K562 (cell line): Measurements from ENCODE around the gene HPS1. TPM values are rescaled to one million over a fixed set of nuclear protein-coding genes. Genes with fewer than 3 reads are reported as not detected.
A peak's percentile ranks its signal among the peaks of the same experiment; 100 is the strongest.

Experiments used
- ATAC-seq: fragments of 200-7000 bp; cut with Tn5 transposase; 3 replicates; pipeline ENCODE4 v1.9.1; 2020; ENCODE audit warnings: moderate library complexity
- BruUV-seq: library from RNA; stranded (reverse); fragments of 400-500 nt; replicated peaks from 2 replicates; lab custom pipeline; 2021; lab: Mats Ljungman, UMichigan
- CTCF ChIA-PET: fragments of 300-600 bp; formaldehyde crosslinking; extraction: SDS; loops from one replicate; lab custom pipeline; 2021; ENCODE audit warnings: low intra/inter-chr PET ratio; lab: Yijun Ruan, JAX
- POLR2A ChIA-PET: fragments of 300-600, 350-650 bp; sonication (Branson Sonifier 250); formaldehyde crosslinking; extraction: SDS; loops from one replicate; lab custom pipeline; 2021; ENCODE audit warnings: antibody characterized with exemption, inconsistent platforms; lab: Yijun Ruan, JAX
- DNase-seq, 4 experiments: peaks; one replicate each; pipeline versions ENCODE4 v3.0.0 to v3.0.0-alpha.2; 2011 to 2018; ENCODE audit warnings: low spot score in 3 of 4, mixed read lengths in 3 of 4; ENCODE audit errors: extremely low read depth in 1 of 4
- FAIRE-seq: peaks from 2 replicates; lab custom pipeline; 2011; peaks lifted over from hg19 to GRCh38; lab: Jason Lieb, UNC
- H2AFZ ChIP-seq: 2 replicates; pipeline ENCODE4 v1.6.0; 2011; ENCODE audit warnings: low read depth, low read length, control low read depth, inconsistent platforms
- H3K27ac ChIP-seq: fragments of 200-600 bp; 3 replicates; pipeline ENCODE4 v1.8.0; 2011; ENCODE audit warnings: low read depth, mild to moderate bottlenecking, control low read depth, inconsistent platforms, low read length, moderate library complexity, mixed read lengths; ENCODE audit errors: extremely low read depth
- H3K27me3 ChIP-seq, 2 experiments: fragments of 300-600 bp in 1 of 2; 2 replicates in 1 of 2; 3 replicates in 1 of 2; pipeline versions ENCODE4 v1.6.0 to v1.8.0; 2011; ENCODE audit warnings: inconsistent platforms in 2 of 2, low read length in 2 of 2, mild to moderate bottlenecking in 1 of 2, mixed read lengths in 1 of 2, moderate library complexity in 1 of 2; ENCODE audit not compliant: control insufficient read depth in 2 of 2, insufficient read depth in 2 of 2
- H3K36me3 ChIP-seq: fragments of 300-600 bp; 3 replicates; pipeline ENCODE4 v1.8.0; 2011; ENCODE audit warnings: mild to moderate bottlenecking, low read length, inconsistent platforms; ENCODE audit not compliant: control insufficient read depth, insufficient read depth
- H3K4me1 ChIP-seq, 2 experiments: fragments of 200-600 bp in 1 of 2; replicated peaks in 1 of 2; 2 replicates in 1 of 2; 3 replicates in 1 of 2; pipeline versions ENCODE4 v1.5.1 to v1.8.0; 2011; ENCODE audit warnings: inconsistent platforms in 2 of 2, low read length in 2 of 2, mild to moderate bottlenecking in 1 of 2, mixed read lengths in 1 of 2, moderate library complexity in 1 of 2; ENCODE audit not compliant: control insufficient read depth in 2 of 2, insufficient read depth in 2 of 2
- H3K4me2 ChIP-seq: 2 replicates; pipeline ENCODE4 v1.6.1; 2011; ENCODE audit warnings: low read length, control low read depth, inconsistent platforms, mixed read lengths; ENCODE audit not compliant: insufficient read depth
- H3K4me3 ChIP-seq: fragments of 200-600 bp; sonication (generic), shearing (Covaris generic); 2 replicates; pipeline ENCODE4 v1.5.1; 2016; ENCODE audit warnings: control low read depth, inconsistent platforms
- H3K79me2 ChIP-seq: fragments of 200-600 bp; 3 replicates; pipeline ENCODE4 v1.8.0; 2011; ENCODE audit warnings: low read length, inconsistent platforms; ENCODE audit not compliant: control insufficient read depth, insufficient read depth
- H3K9ac ChIP-seq, 2 experiments: 2 replicates each; pipeline versions ENCODE4 v1.6.0 to v1.6.1; 2011; ENCODE audit warnings: low read depth in 2 of 2, low read length in 2 of 2, control low read depth in 1 of 2, inconsistent platforms in 1 of 2, mild to moderate bottlenecking in 1 of 2, mixed read lengths in 1 of 2; ENCODE audit not compliant: insufficient read depth in 1 of 2
- H3K9me1 ChIP-seq: one replicate; pipeline ENCODE4 v1.6.0; 2011; ENCODE audit warnings: inconsistent platforms, mild to moderate bottlenecking, low read length, moderate library complexity; ENCODE audit not compliant: control insufficient read depth, insufficient read depth
- H3K9me3 ChIP-seq: replicated peaks from 2 replicates; pipeline ENCODE4 v1.5.1; 2011; ENCODE audit warnings: low read depth, low read length, inconsistent platforms; ENCODE audit not compliant: control insufficient read depth, insufficient read depth
- H4K20me1 ChIP-seq: replicated peaks from 2 replicates; pipeline ENCODE4 v1.6.1; 2011; ENCODE audit warnings: low read length, inconsistent platforms, mixed read lengths; ENCODE audit not compliant: control insufficient read depth, insufficient read depth
- ARID1B ChIP-seq: fragments of 450-650 bp; IDR thresholded peaks from 2 replicates; pipeline ENCODE4 v1.6.1; 2016; ENCODE audit warnings: antibody characterized with exemption, mild to moderate bottlenecking, inconsistent platforms
- CAMTA2 ChIP-seq: fragments of 250-450 bp; sonication (Bioruptor Pico); conservative IDR thresholded peaks from 2 replicates; pipeline ENCODE4 v1.5.1; 2022
- CBFA2T2 ChIP-seq: fragments of 450-650 bp; conservative IDR thresholded peaks from 2 replicates; pipeline ENCODE4 v1.6.1; 2017; ENCODE audit warnings: mild to moderate bottlenecking
- CBFA2T3 ChIP-seq: fragments of 450-650 bp; IDR thresholded peaks from 2 replicates; pipeline ENCODE4 v1.6.1; 2017
- L3MBTL2 ChIP-seq: fragments of 450-650 bp; IDR thresholded peaks from 2 replicates; pipeline ENCODE4 v1.6.1; 2016; ENCODE audit warnings: mild to moderate bottlenecking, moderate library complexity
- PHF20 ChIP-seq: fragments of 450-650 bp; IDR thresholded peaks from 2 replicates; pipeline ENCODE4 v1.6.1; 2018; ENCODE audit not compliant: partially characterized antibody
- PML ChIP-seq: IDR thresholded peaks from 2 replicates; pipeline ENCODE4 v1.6.1; 2012; ENCODE audit warnings: low read length, inconsistent platforms
- SAP30 ChIP-seq: fragments of 200-600 bp; sonication (generic); IDR thresholded peaks from 2 replicates; pipeline ENCODE4 v1.6.1; 2012; ENCODE audit warnings: borderline replicate concordance, low read depth, mild to moderate bottlenecking, moderate library complexity, low read length, control low read depth, inconsistent platforms; ENCODE audit not compliant: insufficient read depth, poor library complexity, severe bottlenecking
- SLC30A9 ChIP-seq: fragments of 250-450 bp; sonication (Bioruptor Pico); IDR thresholded peaks from 2 replicates; pipeline ENCODE4 v1.8.0; 2022; ENCODE audit warnings: mild to moderate bottlenecking, moderate library complexity
- SOX6 ChIP-seq: fragments of 450-650 bp; IDR thresholded peaks from 2 replicates; pipeline ENCODE4 v1.6.1; 2014; ENCODE audit warnings: mild to moderate bottlenecking
- TAL1 ChIP-seq: fragments of 450-650 bp; IDR thresholded peaks from 2 replicates; pipeline ENCODE4 v1.6.1; 2016; ENCODE audit warnings: mild to moderate bottlenecking
- TCF3 ChIP-seq: sonication (generic); formaldehyde crosslinking; IDR thresholded peaks from 2 replicates; pipeline ENCODE4 v1.4.0; 2020; ENCODE audit warnings: mild to moderate bottlenecking, missing genetic modification reagents
- ZBTB17 ChIP-seq: fragments of 450-650 bp; formaldehyde crosslinking; IDR thresholded peaks from 2 replicates; pipeline ENCODE4 v1.4.0; 2020; ENCODE audit warnings: mild to moderate bottlenecking
- ZFX ChIP-seq: sonication (generic); formaldehyde crosslinking; IDR thresholded peaks from 2 replicates; pipeline ENCODE4 v1.8.0; 2022; ENCODE audit warnings: mild to moderate bottlenecking, missing genetic modification reagents, moderate library complexity
- ZNF140 ChIP-seq: fragments of 250-450 bp; sonication (Bioruptor Pico); IDR thresholded peaks from 2 replicates; pipeline ENCODE4 v1.8.0; 2021; ENCODE audit warnings: moderate library complexity, mild to moderate bottlenecking, inconsistent platforms
- ZNF146 ChIP-seq: IDR thresholded peaks from one replicate; pipeline ENCODE4 v1.6.1; 2018; ENCODE audit warnings: missing compliant biosample characterization; ENCODE audit not compliant: unreplicated experiment
- ZNF41 ChIP-seq: fragments of 250-450 bp; sonication (Bioruptor Pico); conservative IDR thresholded peaks from 2 replicates; pipeline ENCODE4 v1.4.0; 2020; ENCODE audit warnings: mild to moderate bottlenecking
- ZNF766 ChIP-seq: fragments of 200-800 bp; sonication (Bioruptor generic); conservative IDR thresholded peaks from 2 replicates; pipeline ENCODE4 v1.6.1; 2016; ENCODE audit warnings: missing genetic modification characterization, missing compliant biosample characterization
- ZSCAN29 ChIP-seq: fragments of 450-650 bp; IDR thresholded peaks from 2 replicates; pipeline ENCODE4 v1.6.1; 2017
- WGBS: fragments of 100-300 bp; shearing (Covaris generic); methylation state at CpG from one replicate; pipeline ENCODE4 v1.1.6; 2016; ENCODE audit warnings: low coverage, mixed read lengths; ENCODE audit not compliant: insufficient coverage; ENCODE audit errors: missing lambda C conversion rate; 5-methylcytosine and 5-hydroxymethylcytosine counted together
- in situ Hi-C: fragments of 300-500 bp; cut with MboI; formaldehyde crosslinking; loops from 4 replicates; pipeline ENCODE4 v1.15.0; 2018; ENCODE audit warnings: inconsistent platforms, mixed read lengths
- intact Hi-C: fragments of 100-400 bp; cut with micrococcal nuclease; formaldehyde crosslinking; loops from 2 replicates; pipeline ENCODE4 v1.14.2; 2022
- polyA plus RNA-seq, 8 experiments: library from polyadenylated mRNA; depleted of rRNA in 4 of 8; stranded (reverse) in 5 of 8; unstranded in 3 of 8; fragments of >200 nt; fragmentation: Nextera tagmentation in 2 of 8; fragmentation: Illumina TruSeq in 1 of 8; extraction: Ambion mirVana in 2 of 8; extraction: Trizol in 1 of 8; gene quantifications; 2 replicates each; pipeline versions ENCODE4 v1.2.1 to v1.2.3, GENCODE V29; 2011 to 2014; ENCODE audit warnings: inconsistent platforms in 1 of 8, missing spikeins in 1 of 8
- total RNA-seq, 7 experiments: library from RNA; depleted of rRNA in 6 of 7; stranded (reverse); fragments of >200 nt in 6 of 7; fragmentation: Illumina TruSeq in 2 of 7; extraction: Trizol in 2 of 7; gene quantifications; 2 replicates each; pipeline versions ENCODE4 v1.2.1 to v1.2.3, GENCODE V29; 2011 to 2021; ENCODE audit warnings: low replicate concordance in 1 of 7
- TF ChIP-seq, protein P1 (sequence below): sonication (generic); formaldehyde crosslinking; IDR thresholded peaks from 2 replicates; pipeline ENCODE4 v1.8.0; 2022; ENCODE audit warnings: missing genetic modification reagents, mild to moderate bottlenecking, borderline replicate concordance
- TF ChIP-seq, protein P2 (sequence below), 2 experiments: fragments of 450-650 bp; conservative IDR thresholded peaks; 2 replicates each; pipeline ENCODE4 v1.6.1; 2017; ENCODE audit warnings: mild to moderate bottlenecking in 2 of 2, moderate library complexity in 2 of 2
- TF ChIP-seq, protein P3 (sequence below), 2 experiments: fragments of 450-650 bp in 1 of 2; sonication (generic) in 1 of 2; formaldehyde crosslinking; conservative IDR thresholded peaks; 2 replicates each; pipeline versions ENCODE4 v1.4.0 to v1.8.1; 2020 to 2022; ENCODE audit warnings: mild to moderate bottlenecking in 1 of 2, missing genetic modification reagents in 1 of 2

HPS1 gene
- total and polyA plus RNA-seq, 9 of the 15 experiments (the other 6 are each of a cell fraction or from before 2014, with no cell fraction given) = 18.1 to 43.6 (median 26.3) TPM

GRCh38 chr10:98457721-98458120 lies 11.0 kb upstream of the HPS1 start:
- no peaks in the 10 kb centered on the region for H3K9me1 ChIP-seq
- H3K9ac ChIP-seq = peak overlapping the region in 1 of 2 experiments; percentile 49; a peak in 1 of 4 replicates
- 0% methylated on average over 6 of the region's 8 CpGs for WGBS
- H3K4me1 ChIP-seq = peaks cover 31 to 55% of the 10 kb centered on the region in 2 experiments
- in situ Hi-C loops (no loop called here), intact Hi-C loops (no loop called here)
- no peak for ATAC-seq
- no peaks in the 10 kb centered on the region for H4K20me1 ChIP-seq
- H3K4me2 ChIP-seq = peak overlapping the region; percentile 54
- FAIRE-seq = peak; percentile 69
- H3K4me3 ChIP-seq = no peak overlapping the region
- H3K27ac ChIP-seq = no peak overlapping the region
- DNase-seq = peak in 2 of 4 experiments; percentile 25 to 66
- no peaks in the 10 kb centered on the region for H3K79me2 ChIP-seq
- H3K36me3 ChIP-seq = no peaks in the 10 kb centered on the region
- peak overlapping the region; percentile 43 for H2AFZ ChIP-seq
- H3K27me3 ChIP-seq = no peaks in the 10 kb centered on the region
- no peaks in the 10 kb centered on the region for H3K9me3 ChIP-seq
- POLR2A ChIA-PET = no interaction called here
- BruUV-seq = no TSS peak
- CTCF ChIA-PET = no interaction called here
- TF ChIP-seq SLC30A9 (CRISPR knock-in tag) = no peak
- TF ChIP-seq TCF3 (CRISPR knock-in tag) = peak; percentile 64
- TF ChIP-seq ARID1B = peak; percentile 65
- TF ChIP-seq SOX6 = 0 out of 2 replicates have a peak, but pooled peaks have one; percentile 16
- TF ChIP-seq SAP30 = no peak
- TF ChIP-seq, protein P1, sequence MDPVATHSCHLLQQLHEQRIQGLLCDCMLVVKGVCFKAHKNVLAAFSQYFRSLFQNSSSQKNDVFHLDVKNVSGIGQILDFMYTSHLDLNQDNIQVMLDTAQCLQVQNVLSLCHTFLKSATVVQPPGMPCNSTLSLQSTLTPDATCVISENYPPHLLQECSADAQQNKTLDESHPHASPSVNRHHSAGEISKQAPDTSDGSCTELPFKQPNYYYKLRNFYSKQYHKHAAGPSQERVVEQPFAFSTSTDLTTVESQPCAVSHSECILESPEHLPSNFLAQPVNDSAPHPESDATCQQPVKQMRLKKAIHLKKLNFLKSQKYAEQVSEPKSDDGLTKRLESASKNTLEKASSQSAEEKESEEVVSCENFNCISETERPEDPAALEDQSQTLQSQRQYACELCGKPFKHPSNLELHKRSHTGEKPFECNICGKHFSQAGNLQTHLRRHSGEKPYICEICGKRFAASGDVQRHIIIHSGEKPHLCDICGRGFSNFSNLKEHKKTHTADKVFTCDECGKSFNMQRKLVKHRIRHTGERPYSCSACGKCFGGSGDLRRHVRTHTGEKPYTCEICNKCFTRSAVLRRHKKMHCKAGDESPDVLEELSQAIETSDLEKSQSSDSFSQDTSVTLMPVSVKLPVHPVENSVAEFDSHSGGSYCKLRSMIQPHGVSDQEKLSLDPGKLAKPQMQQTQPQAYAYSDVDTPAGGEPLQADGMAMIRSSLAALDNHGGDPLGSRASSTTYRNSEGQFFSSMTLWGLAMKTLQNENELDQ (CRISPR knock-in tag) = no peak
- no peak for TF ChIP-seq PML
- no peak for TF ChIP-seq ZNF140 (CRISPR knock-in tag)
- no peak for TF ChIP-seq PHF20
- TF ChIP-seq ZNF766 (CRISPR knock-in tag) = no peak
- no peak for TF ChIP-seq ZNF146 (CRISPR knock-in tag)
- peak; percentile 23; the same call in 1 of the 2 replicates for TF ChIP-seq TAL1
- TF ChIP-seq ZNF41 (CRISPR knock-in tag) = no peak
- TF ChIP-seq, protein P2, sequence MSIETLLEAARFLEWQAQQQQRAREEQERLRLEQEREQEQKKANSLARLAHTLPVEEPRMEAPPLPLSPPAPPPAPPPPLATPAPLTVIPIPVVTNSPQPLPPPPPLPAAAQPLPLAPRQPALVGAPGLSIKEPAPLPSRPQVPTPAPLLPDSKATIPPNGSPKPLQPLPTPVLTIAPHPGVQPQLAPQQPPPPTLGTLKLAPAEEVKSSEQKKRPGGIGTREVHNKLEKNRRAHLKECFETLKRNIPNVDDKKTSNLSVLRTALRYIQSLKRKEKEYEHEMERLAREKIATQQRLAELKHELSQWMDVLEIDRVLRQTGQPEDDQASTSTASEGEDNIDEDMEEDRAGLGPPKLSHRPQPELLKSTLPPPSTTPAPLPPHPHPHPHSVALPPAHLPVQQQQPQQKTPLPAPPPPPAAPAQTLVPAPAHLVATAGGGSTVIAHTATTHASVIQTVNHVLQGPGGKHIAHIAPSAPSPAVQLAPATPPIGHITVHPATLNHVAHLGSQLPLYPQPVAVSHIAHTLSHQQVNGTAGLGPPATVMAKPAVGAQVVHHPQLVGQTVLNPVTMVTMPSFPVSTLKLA (conservative IDR thresholded peaks at IDR 0.05) = no peak
- no peak for TF ChIP-seq ZBTB17 (CRISPR knock-in tag)
- no peak for TF ChIP-seq ZFX (CRISPR knock-in tag)
- TF ChIP-seq CBFA2T2 = peak; percentile 18; the same call in 1 of the 2 replicates
- peak; percentile 62 for TF ChIP-seq CBFA2T3
- no peak for TF ChIP-seq CAMTA2 (CRISPR knock-in tag)
- no peak for TF ChIP-seq ZSCAN29
- TF ChIP-seq, protein P3, sequence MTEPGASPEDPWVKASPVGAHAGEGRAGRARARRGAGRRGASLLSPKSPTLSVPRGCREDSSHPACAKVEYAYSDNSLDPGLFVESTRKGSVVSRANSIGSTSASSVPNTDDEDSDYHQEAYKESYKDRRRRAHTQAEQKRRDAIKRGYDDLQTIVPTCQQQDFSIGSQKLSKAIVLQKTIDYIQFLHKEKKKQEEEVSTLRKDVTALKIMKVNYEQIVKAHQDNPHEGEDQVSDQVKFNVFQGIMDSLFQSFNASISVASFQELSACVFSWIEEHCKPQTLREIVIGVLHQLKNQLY (CRISPR knock-in tag; conservative IDR thresholded peaks at IDR 0.05) = no peak
- TF ChIP-seq L3MBTL2 = no peak
